Ovary (tissue), 9 donors: ENCODE data around the gene ARHGEF12. TPM values are rescaled to one million over a fixed set of nuclear protein-coding genes. Genes with fewer than 3 reads are reported as not detected.

ENCODE experiments used
- DNase-seq, 5 donors: peaks; one replicate each; pipeline ENCODE4 v3.0.0-alpha.2; 2019 to 2020
- H3K27ac ChIP-seq, 2 donors: fragments of 200-600 bp; one replicate each; pipeline versions ENCODE4 v1.5.1 to v1.8.0; 2019 to 2022
- H3K27me3 ChIP-seq: fragments of 200-600 bp; one replicate; pipeline ENCODE4 v1.8.0; 2022
- H3K36me3 ChIP-seq: fragments of 200-600 bp; sonication (generic); one replicate; pipeline ENCODE4 v1.5.1; 2019
- H3K4me1 ChIP-seq: one replicate; pipeline ENCODE4 v1.8.1; 2013; ENCODE audit warnings: mild to moderate bottlenecking, moderate library complexity; ENCODE audit not compliant: insufficient read depth
- H3K4me3 ChIP-seq: fragments of 200-600 bp; sonication (generic); one replicate; pipeline ENCODE4 v1.5.1; 2017
- H3K9me3 ChIP-seq, 2 donors: fragments of 200-600 bp in 1 of 2; sonication (generic) in 1 of 2; one replicate each; pipeline versions ENCODE4 v1.5.1 to v1.8.1; 2013 to 2019; ENCODE audit warnings: mild to moderate bottlenecking in 1 of 2, moderate library complexity in 1 of 2
- EP300 ChIP-seq: sonication (generic); formaldehyde crosslinking; IDR thresholded peaks from one replicate; pipeline ENCODE4 v1.6.1; 2017; ENCODE audit warnings: antibody characterized with exemption
- POLR2A ChIP-seq: fragments of 450-650 bp; IDR thresholded peaks from one replicate; pipeline ENCODE4 v1.6.1; 2017; ENCODE audit warnings: antibody characterized with exemption, mild to moderate bottlenecking, moderate library complexity
- WGBS, 3 donors: extraction: QIAGEN DNeasy Blood & Tissue Kit in 1 of 3; methylation state at CpG; one replicate each; pipeline versions ENCODE4 v1.1.5 to v1.1.7; 2013 to 2017; 5-methylcytosine and 5-hydroxymethylcytosine counted together
- intact Hi-C, 4 donors: fragments of 100-400 bp; cut with DNase I; formaldehyde crosslinking; loops; one replicate each; pipeline versions ENCODE4 v1.11.0 to v1.15.1; 2022 to 2023
- polyA plus RNA-seq, 2 donors: library from polyadenylated mRNA; stranded (reverse); fragments of 200-250 nt in 1 of 2; fragments of 350-450 nt in 1 of 2; fragmentation: Illumina TruSeq in 1 of 2; extraction: RNeasy Lipid Tissue Mini Kit (QIAGEN cat#74804) in 1 of 2; gene quantifications; one replicate each; pipeline ENCODE4 v1.2.3, GENCODE V29; 2013 to 2014
- total RNA-seq, 7 donors: library from RNA; depleted of rRNA in 2 of 7; stranded (reverse); fragments of >200 nt in 2 of 7; fragmentation: NEBNext Ultra II Directional in 3 of 7; extraction: Animal tissue kit (Norgen Biotek cat#: 25700) in 3 of 7; gene quantifications; one replicate each; pipeline versions ENCODE4 v1.1.0 to v1.2.4, GENCODE V29; 2016 to 2023
- TF ChIP-seq, protein P1 (sequence below), 3 donors: fragments of 450-650 bp in 2 of 3; fragments of 200-600 bp in 1 of 3; IDR thresholded peaks; one replicate each; pipeline versions ENCODE4 v1.5.1 to v1.8.0; 2016 to 2022; ENCODE audit warnings: antibody characterized with exemption in 3 of 3, mild to moderate bottlenecking in 1 of 3
- donor health status: DM: no; HTN: no; CAD: no; lungs with moderate emphysema.
- donor health status: DM: no; HTN: no; CAD: no.
- donor health status: Bipolar disorder and iron deficiency.
- donor health status: DM: yes; HTN: yes; CAD: no.
- donor health status: DM: no; HTN: no; CAD: no.
- donor health status: DM: yes; HTN: yes; CAD: no.

Gene ARHGEF12
- total and polyA plus RNA-seq, 9 donors: 22.1 to 92.9 (median 69.3) TPM

DNA sequence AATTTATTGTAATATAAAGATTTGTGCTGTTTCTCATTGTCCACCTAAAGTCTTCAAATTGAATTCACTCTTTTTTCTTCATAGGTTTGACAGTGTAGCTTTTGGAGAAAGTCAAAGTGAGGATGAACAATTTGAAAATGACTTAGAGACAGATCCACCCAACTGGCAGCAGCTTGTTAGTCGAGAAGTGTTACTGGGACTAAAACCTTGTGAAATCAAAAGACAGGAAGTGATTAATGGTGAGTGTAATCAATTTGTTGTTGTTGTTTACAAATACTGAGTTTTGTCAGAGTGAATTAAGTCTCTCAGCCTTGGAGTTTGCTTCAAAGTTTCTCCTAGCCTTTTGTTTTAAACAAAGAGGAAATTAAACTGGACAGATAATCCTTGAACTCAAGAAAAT is 121.8 kb downstream of the ARHGEF12 start:
- H3K4me1 ChIP-seq: no peaks in the 10 kb centered on the region
- no peaks in the 10 kb centered on the region for H3K27me3 ChIP-seq
- H3K4me3 ChIP-seq: no peak overlapping the region
- no peaks in the 10 kb centered on the region for H3K9me3 ChIP-seq
- no peak overlapping the region for H3K27ac ChIP-seq
- no peaks in the 10 kb centered on the region for H3K36me3 ChIP-seq
- TF ChIP-seq EP300: no peak
- no peak for TF ChIP-seq POLR2A
- TF ChIP-seq, protein P1, sequence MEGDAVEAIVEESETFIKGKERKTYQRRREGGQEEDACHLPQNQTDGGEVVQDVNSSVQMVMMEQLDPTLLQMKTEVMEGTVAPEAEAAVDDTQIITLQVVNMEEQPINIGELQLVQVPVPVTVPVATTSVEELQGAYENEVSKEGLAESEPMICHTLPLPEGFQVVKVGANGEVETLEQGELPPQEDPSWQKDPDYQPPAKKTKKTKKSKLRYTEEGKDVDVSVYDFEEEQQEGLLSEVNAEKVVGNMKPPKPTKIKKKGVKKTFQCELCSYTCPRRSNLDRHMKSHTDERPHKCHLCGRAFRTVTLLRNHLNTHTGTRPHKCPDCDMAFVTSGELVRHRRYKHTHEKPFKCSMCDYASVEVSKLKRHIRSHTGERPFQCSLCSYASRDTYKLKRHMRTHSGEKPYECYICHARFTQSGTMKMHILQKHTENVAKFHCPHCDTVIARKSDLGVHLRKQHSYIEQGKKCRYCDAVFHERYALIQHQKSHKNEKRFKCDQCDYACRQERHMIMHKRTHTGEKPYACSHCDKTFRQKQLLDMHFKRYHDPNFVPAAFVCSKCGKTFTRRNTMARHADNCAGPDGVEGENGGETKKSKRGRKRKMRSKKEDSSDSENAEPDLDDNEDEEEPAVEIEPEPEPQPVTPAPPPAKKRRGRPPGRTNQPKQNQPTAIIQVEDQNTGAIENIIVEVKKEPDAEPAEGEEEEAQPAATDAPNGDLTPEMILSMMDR (IDR thresholded peaks at IDR 0.05): no peak
- no peak for DNase-seq
- WGBS, 3 donors: 75 to 84% (median 84%) methylated on average over 1 of the region's 1 CpG
- intact Hi-C loops: no loop called here

DNA sequence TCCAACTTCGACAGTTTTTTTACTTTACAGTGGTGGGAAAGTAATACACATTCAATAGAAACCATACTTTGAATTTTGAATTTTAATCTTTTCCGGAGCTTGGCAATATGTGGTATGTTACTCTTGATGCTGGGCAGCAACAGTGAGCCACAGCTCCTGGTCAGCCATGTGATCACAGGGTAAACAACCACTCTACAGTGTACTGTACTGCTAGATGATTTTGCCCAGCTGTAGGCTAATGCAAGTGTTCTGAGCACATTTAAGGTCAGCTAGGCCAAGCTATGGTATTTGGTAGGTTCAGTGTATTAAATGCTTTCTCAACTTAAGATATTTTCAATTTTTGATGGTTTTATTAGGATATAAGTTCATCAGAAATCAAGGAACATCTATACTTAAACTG is 126.6 kb downstream of the ARHGEF12 start:
- 91 to 96% (median 94%) methylated on average over 2 of the region's 2 CpGs for WGBS, 3 donors
- intact Hi-C loops: no loop called here
- Histone ChIP-seq H3K4me1 (no peaks in the 10 kb centered on the region), H3K36me3 (no peaks in the 10 kb centered on the region), H3K27ac (no peak overlapping the region), H3K4me3 (no peak overlapping the region), H3K27me3 (no peaks in the 10 kb centered on the region), H3K9me3 (no peaks in the 10 kb centered on the region)
- TF ChIP-seq EP300: no peak
- TF ChIP-seq POLR2A: no peak
- TF ChIP-seq, protein P1 (IDR thresholded peaks at IDR 0.05): no peak
- DNase-seq: no peak

DNA sequence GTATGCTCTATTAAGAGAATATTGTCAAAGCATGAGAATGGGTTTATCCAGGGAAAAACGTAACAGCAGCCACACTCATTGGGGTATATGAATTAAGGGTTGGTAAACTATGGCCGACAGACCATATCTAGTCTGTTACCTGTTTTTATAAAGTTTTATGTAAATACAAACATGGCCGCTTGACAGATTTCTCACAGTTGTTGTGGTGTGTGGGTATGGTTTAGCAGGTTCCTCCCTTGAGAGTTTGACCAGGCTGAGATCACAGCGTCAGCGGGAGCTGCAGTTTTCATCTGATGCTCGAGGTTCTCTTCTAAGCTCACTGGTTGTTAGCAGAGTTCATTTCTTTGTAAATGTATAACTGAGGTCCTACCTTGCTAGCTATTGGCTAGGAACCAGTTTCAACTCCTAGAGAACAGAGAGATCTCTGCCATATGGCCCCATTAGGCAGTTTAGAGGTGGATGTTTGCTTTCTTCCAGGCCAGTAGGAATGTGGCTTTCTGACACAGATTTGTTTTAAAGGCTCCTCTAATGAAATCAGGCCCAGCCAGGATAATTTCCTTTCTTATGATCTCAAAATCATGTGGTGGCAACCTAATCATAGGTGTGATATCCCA is 129.8 kb downstream of the ARHGEF12 start:
- WGBS, 3 donors: 86 to 93% (median 87%) methylated on average over 6 of the region's 6 CpGs

DNA sequence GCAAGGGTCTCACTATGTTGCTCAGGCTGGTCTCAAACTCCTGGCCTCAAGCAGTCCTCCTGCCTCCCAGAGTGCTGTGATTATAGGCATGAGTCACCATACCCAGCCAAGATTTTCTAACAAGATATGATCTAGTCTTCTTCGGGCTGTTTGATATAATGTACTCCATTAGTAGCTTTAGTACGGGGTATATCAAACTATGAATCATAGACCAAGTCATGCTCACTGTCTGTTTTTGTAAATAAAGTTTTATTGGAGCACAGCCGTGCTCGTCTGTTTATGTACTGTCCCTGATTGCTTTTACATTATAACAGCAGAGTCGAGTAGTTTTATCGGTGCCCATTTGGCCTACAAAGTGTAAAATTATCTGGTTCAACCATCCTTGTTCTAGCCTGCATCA is 131.4 kb downstream of the ARHGEF12 start:
- Histone ChIP-seq H3K4me3 (no peak overlapping the region), H3K27ac (no peak overlapping the region), H3K36me3 (no peaks in the 10 kb centered on the region), H3K4me1 (no peaks in the 10 kb centered on the region), H3K9me3 (no peaks in the 10 kb centered on the region), H3K27me3 (no peaks in the 10 kb centered on the region)
- intact Hi-C loops: no loop called here
- TF ChIP-seq, protein P1 (IDR thresholded peaks at IDR 0.05): no peak
- TF ChIP-seq POLR2A: no peak
- TF ChIP-seq EP300: no peak
- DNase-seq: no peak
- 95 to 96% (median 95%) methylated on average over 6 of the region's 6 CpGs for WGBS, 3 donors

More for the DNA sequence above, 129.8 kb downstream of the ARHGEF12 start:
- Histone ChIP-seq H3K36me3 (no peaks in the 10 kb centered on the region), H3K27me3 (no peaks in the 10 kb centered on the region), H3K27ac (no peak overlapping the region), H3K4me1 (no peaks in the 10 kb centered on the region), H3K4me3 (no peak overlapping the region), H3K9me3 (no peaks in the 10 kb centered on the region)
- no peak for DNase-seq
- intact Hi-C loops: no loop called here
- no peak for TF ChIP-seq POLR2A
- no peak for TF ChIP-seq EP300
- TF ChIP-seq, protein P1 (IDR thresholded peaks at IDR 0.05): no peak
